GM23338 (cell line): ENCODE measurements around the gene RAMACL. TPM values are rescaled to one million over a fixed set of nuclear protein-coding genes. Genes with fewer than 3 reads are reported as not detected.

ENCODE experiments used
- ATAC-seq: fragments of 200-7000 bp; cut with Tn5 transposase; 3 replicates; pipeline ENCODE4 v1.9.1; 2020
- DNase-seq: peaks from one replicate; pipeline ENCODE4 v3.0.0-alpha.2; 2015; ENCODE audit warnings: low spot score
- H2AFZ ChIP-seq: fragments of 200-600 bp; sonication (generic); 2 replicates; pipeline ENCODE4 v1.8.0; 2016; ENCODE audit warnings: antibody characterized with exemption, mild to moderate bottlenecking, moderate library complexity
- H3F3A ChIP-seq: fragments of 200-600 bp; sonication (generic); replicated peaks from 2 replicates; pipeline ENCODE4 v1.8.0; 2017; ENCODE audit warnings: antibody characterized with exemption, mixed run types, low read depth
- H3K27ac ChIP-seq: fragments of 200-600 bp; sonication (generic); 2 replicates; pipeline ENCODE4 v1.6.1; 2016; ENCODE audit warnings: low read depth
- H3K27me3 ChIP-seq: fragments of 200-600 bp; sonication (generic); 2 replicates; pipeline ENCODE4 v1.8.0; 2016; ENCODE audit warnings: mild to moderate bottlenecking, mixed run types, moderate library complexity; ENCODE audit not compliant: insufficient read depth
- H3K36me3 ChIP-seq: fragments of 200-600 bp; sonication (generic); 2 replicates; pipeline ENCODE4 v1.8.0; 2016; ENCODE audit warnings: mild to moderate bottlenecking; ENCODE audit not compliant: insufficient read depth
- H3K4me1 ChIP-seq: fragments of 200-600 bp; sonication (generic); 2 replicates; pipeline ENCODE4 v1.8.0; 2016; ENCODE audit warnings: mild to moderate bottlenecking, moderate library complexity; ENCODE audit not compliant: insufficient read depth
- H3K4me2 ChIP-seq: fragments of 200-600 bp; sonication (generic); 2 replicates; pipeline ENCODE4 v1.7.1; 2017; ENCODE audit warnings: mixed run types
- H3K4me3 ChIP-seq: fragments of 200-600 bp; sonication (generic); 2 replicates; pipeline ENCODE4 v1.6.1; 2016; ENCODE audit warnings: mixed run types
- H3K79me2 ChIP-seq: fragments of 200-600 bp; sonication (generic); replicated peaks from 2 replicates; pipeline ENCODE4 v1.8.0; 2017; ENCODE audit warnings: mild to moderate bottlenecking; ENCODE audit not compliant: insufficient read depth
- H3K9me2 ChIP-seq: fragments of 200-600 bp; sonication (generic); 2 replicates; pipeline ENCODE4 v1.8.0; 2017; ENCODE audit not compliant: insufficient read depth
- H4K20me1 ChIP-seq: fragments of 200-600 bp; sonication (generic); replicated peaks from 2 replicates; pipeline ENCODE4 v1.8.0; 2017; ENCODE audit warnings: mild to moderate bottlenecking; ENCODE audit not compliant: insufficient read depth
- H3K27ac Mint-ChIP-seq: 2 replicates; pipeline ENCODE4 v1.8.0; 2020; ENCODE audit warnings: inconsistent platforms, mild to moderate bottlenecking, moderate library complexity, mixed read lengths
- H3K27me3 Mint-ChIP-seq: 3 replicates; pipeline ENCODE4 v1.8.0; 2022; ENCODE audit warnings: low read depth, mild to moderate bottlenecking, moderate library complexity, mixed read lengths, inconsistent platforms; ENCODE audit not compliant: insufficient read depth, poor library complexity
- H3K36me3 Mint-ChIP-seq: 3 replicates; pipeline ENCODE4 v1.8.0; 2021; ENCODE audit warnings: low read depth, mild to moderate bottlenecking, inconsistent platforms, moderate library complexity, mixed read lengths
- H3K4me1 Mint-ChIP-seq: 3 replicates; pipeline ENCODE4 v1.8.0; 2020; ENCODE audit warnings: mild to moderate bottlenecking, inconsistent platforms, mixed read lengths
- H3K4me3 Mint-ChIP-seq: 3 replicates; pipeline ENCODE4 v1.8.0; 2021; ENCODE audit warnings: moderate library complexity, mild to moderate bottlenecking, inconsistent platforms, mixed read lengths
- H3K9me3 Mint-ChIP-seq: 3 replicates; pipeline ENCODE4 v1.8.0; 2020; ENCODE audit warnings: moderate library complexity, mild to moderate bottlenecking, inconsistent platforms, mixed read lengths
- CTCF ChIP-seq, 2 experiments: fragments of 200-600 bp in 1 of 2; sonication (generic) in 1 of 2; conservative IDR thresholded peaks; 2 replicates each; pipeline versions ENCODE4 v1.5.1 to v1.6.1; 2016 to 2017; ENCODE audit warnings: antibody characterized with exemption in 2 of 2, low read depth in 2 of 2, mild to moderate bottlenecking in 2 of 2, moderate library complexity in 1 of 2
- ETS1 ChIP-seq: IDR thresholded peaks from 2 replicates; pipeline ENCODE4 v1.6.1; 2016; ENCODE audit warnings: antibody characterized with exemption
- EZH2phosphoT487 ChIP-seq: fragments of 200-600 bp; sonication (generic); IDR thresholded peaks from one replicate; pipeline ENCODE4 v1.8.1; 2018; ENCODE audit warnings: antibody characterized with exemption; ENCODE audit not compliant: unreplicated experiment
- POLR2AphosphoS5 ChIP-seq: IDR thresholded peaks from 2 replicates; pipeline ENCODE4 v1.6.1; 2016; ENCODE audit warnings: antibody characterized with exemption, low read depth
- REST ChIP-seq: IDR thresholded peaks from one replicate; pipeline ENCODE4 v1.6.1; 2018; ENCODE audit warnings: antibody characterized with exemption; ENCODE audit not compliant: unreplicated experiment
- STAT1 ChIP-seq: IDR thresholded peaks from one replicate; pipeline ENCODE4 v1.6.1; 2016; ENCODE audit warnings: antibody characterized with exemption; ENCODE audit not compliant: unreplicated experiment
- ZNF462 ChIP-seq: fragments of 250-450 bp; sonication (Bioruptor Pico); IDR thresholded peaks from 2 replicates; pipeline ENCODE4 v1.5.0; 2020; ENCODE audit warnings: mild to moderate bottlenecking, moderate library complexity
- polyA plus RNA-seq: library from polyadenylated mRNA; unstranded; fragments of >200 nt; fragmentation: Nextera tagmentation; extraction: Ambion mirVana; gene quantifications from 2 replicates; pipeline ENCODE4 v1.2.1, GENCODE V29; 2016
- total RNA-seq: library from RNA; depleted of rRNA; stranded (reverse); fragments of >200 nt; shearing (Covaris generic); gene quantifications from 2 replicates; pipeline ENCODE4 v1.2.3, GENCODE V29; 2014

Gene RAMACL
- total and polyA plus RNA-seq, 2 experiments from 2014 or later, result 0.61 to 4.0 TPM

GRCh38 chr6:166551754-166552495, 34.6 kb downstream of the RAMACL start:
- H3F3A ChIP-seq, result no peaks in the 10 kb centered on the region
- H3K9me2 ChIP-seq, result no peaks in the 10 kb centered on the region
- H3K79me2 ChIP-seq, result peaks cover 63% of the 10 kb centered on the region
- peaks cover 5% of the 10 kb centered on the region for H3K27me3 Mint-ChIP-seq
- peak overlapping the region; percentile 43; the same call in 1 of the 2 replicates for H3K4me2 ChIP-seq
- H3K27ac ChIP-seq, result peak overlapping the region; percentile 67; the same call in 1 of the 2 replicates
- H3K4me3 Mint-ChIP-seq, result peak overlapping the region; percentile 25; the same call in 1 of the 3 replicates
- H3K4me3 ChIP-seq, result no peak overlapping the region
- H3K36me3 ChIP-seq, result no peaks in the 10 kb centered on the region
- DNase-seq (peak; percentile 77), ATAC-seq (peak; percentile 95)
- TF ChIP-seq CTCF (conservative IDR thresholded peaks at IDR 0.05; ENCODE audit: low read depth in 2 of 2) (no peak), REST (no peak), ETS1 (no peak), EZH2phosphoT487 (no peak), STAT1 (no peak), POLR2AphosphoS5 (no peak)
- H3K36me3 Mint-ChIP-seq, result no peaks in the 10 kb centered on the region
- peak overlapping the region; percentile 62; the same call in 1 of the 2 replicates for H3K27ac Mint-ChIP-seq
- H4K20me1 ChIP-seq, result peaks cover 12% of the 10 kb centered on the region; the same call in 1 of the 2 replicates
- H3K4me1 ChIP-seq, result peaks cover 43% of the 10 kb centered on the region
- no peaks in the 10 kb centered on the region for H3K27me3 ChIP-seq
- H2AFZ ChIP-seq, result no peak overlapping the region
- H3K4me1 Mint-ChIP-seq, result peaks cover 52% of the 10 kb centered on the region
- no peaks in the 10 kb centered on the region for H3K9me3 Mint-ChIP-seq

GRCh38 chr6:166546653-166547052, 39.8 kb downstream of the RAMACL start:
- no peak overlapping the region for H2AFZ ChIP-seq
- DNase-seq, result no peak
- TF ChIP-seq ZNF462 (no peak), POLR2AphosphoS5 (no peak)

More at GRCh38 chr6:166546653-166547052, 39.8 kb downstream of the RAMACL start:
- H3K4me1 ChIP-seq, result peaks cover 10% of the 10 kb centered on the region
- peaks cover 7% of the 10 kb centered on the region; the same call in 1 of the 2 replicates for H4K20me1 ChIP-seq
- ATAC-seq, result no peak
- no peak overlapping the region for H3K4me2 ChIP-seq
- Mint-ChIP-seq H3K27ac (no peak overlapping the region), H3K4me3 (no peak overlapping the region), H3K27me3 (peaks cover 7% of the 10 kb centered on the region), H3K36me3 (no peaks in the 10 kb centered on the region), H3K9me3 (no peaks in the 10 kb centered on the region), H3K4me1 (peaks cover 34% of the 10 kb centered on the region)
- no peaks in the 10 kb centered on the region for H3K36me3 ChIP-seq
- no peaks in the 10 kb centered on the region for H3K9me2 ChIP-seq
- H3K79me2 ChIP-seq, result peaks cover 34% of the 10 kb centered on the region
- no peak overlapping the region for H3K27ac ChIP-seq
- H3K4me3 ChIP-seq, result no peak overlapping the region
- H3F3A ChIP-seq, result no peaks in the 10 kb centered on the region
- H3K27me3 ChIP-seq, result no peaks in the 10 kb centered on the region
